D721Med (cell line): ENCODE data around the gene TP73.

ENCODE experiments used
- DNase-seq: peaks from one replicate; pipeline ENCODE4 v3.0.0; 2011; ENCODE audit warnings: low spot score; ENCODE audit not compliant: insufficient read length
- FAIRE-seq: peaks from 2 replicates; lab custom pipeline; 2011; peaks lifted over from hg19 to GRCh38; lab: Jason Lieb, UNC
- CTCF ChIP-seq: IDR thresholded peaks from 2 replicates; pipeline ENCODE4 v1.5.1; 2012; ENCODE audit warnings: mild to moderate bottlenecking, control low read depth; ENCODE audit not compliant: insufficient read depth; ENCODE audit errors: missing control alignments

TP73 gene

GRCh38 chr1:3779912-3780416 lies 127.6 kb downstream of the TP73 start:
- FAIRE-seq (no peak), DNase-seq (no peak)
- no peak for TF ChIP-seq CTCF

- no peak for FAIRE-seq
- no peak for TF ChIP-seq CTCF
- no peak for DNase-seq
These were observed 128.6 kb downstream of the TP73 start for GRCh38 chr1:3780901-3781300.

DNA sequence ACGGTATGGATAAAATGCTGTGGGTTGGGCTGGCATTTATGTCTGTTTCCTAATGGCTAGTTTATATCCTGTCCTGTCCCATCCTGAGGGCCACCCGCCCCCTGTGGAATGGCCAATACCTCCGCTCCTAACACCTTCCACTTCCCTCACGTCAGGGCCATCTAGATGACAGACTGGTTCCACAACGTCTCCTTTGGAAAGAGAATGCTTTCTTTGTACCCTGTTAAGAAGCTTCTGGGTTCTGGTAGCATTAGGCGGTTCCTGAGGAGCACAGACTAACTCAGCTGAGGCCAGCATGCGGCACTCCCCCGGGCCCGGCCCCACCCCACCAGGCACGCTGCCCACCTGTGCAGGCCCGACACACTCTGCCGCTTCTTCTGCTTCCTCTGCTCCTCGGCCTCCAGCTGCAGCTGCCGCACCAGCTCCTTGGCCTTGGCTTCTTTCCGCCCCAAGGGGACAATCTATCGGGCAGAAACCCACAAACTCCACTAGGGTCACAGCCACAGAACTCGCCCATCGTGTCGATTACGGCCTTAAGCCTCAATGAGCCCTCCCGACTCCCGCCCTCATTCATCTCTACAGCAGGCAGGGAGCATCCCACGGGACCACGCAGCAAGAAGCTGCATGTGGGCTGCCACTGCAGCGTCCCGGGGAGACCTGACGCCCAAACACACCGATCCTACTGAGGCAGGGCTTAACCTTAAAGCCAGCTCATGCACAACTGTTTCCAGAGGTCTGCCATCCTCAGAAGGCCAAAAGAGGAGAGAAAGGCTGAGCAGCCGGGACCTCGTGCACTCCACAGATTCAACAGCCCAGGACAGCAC lies 131.5 kb downstream of the TP73 start:
- FAIRE-seq, result no peak
- TF ChIP-seq CTCF, result no peak

DNA sequence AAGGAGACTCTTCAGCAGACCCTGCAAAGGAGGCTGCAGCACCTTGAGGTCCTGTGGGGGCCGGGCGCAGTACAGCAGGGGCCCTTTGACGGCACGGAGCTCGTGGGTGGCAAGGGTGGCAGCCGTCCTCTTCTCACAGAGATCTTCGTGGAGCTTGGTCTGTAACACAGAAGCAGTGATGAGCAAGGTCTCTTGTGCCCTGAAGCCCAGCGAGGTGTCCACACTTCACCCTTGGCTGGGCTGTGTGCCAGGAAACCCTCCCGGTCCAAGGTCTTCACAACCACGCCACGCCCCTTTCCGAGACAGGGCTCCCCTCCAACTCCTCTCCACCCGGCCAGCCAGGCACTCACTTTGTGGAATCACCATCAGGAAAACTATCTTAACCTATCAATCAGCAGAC lies 132.7 kb downstream of the TP73 start:
- TF ChIP-seq CTCF, result no peak
- DNase-seq (no peak), FAIRE-seq (no peak)

More for the DNA sequence above, 131.5 kb downstream of the TP73 start:
- no peak for DNase-seq

DNA sequence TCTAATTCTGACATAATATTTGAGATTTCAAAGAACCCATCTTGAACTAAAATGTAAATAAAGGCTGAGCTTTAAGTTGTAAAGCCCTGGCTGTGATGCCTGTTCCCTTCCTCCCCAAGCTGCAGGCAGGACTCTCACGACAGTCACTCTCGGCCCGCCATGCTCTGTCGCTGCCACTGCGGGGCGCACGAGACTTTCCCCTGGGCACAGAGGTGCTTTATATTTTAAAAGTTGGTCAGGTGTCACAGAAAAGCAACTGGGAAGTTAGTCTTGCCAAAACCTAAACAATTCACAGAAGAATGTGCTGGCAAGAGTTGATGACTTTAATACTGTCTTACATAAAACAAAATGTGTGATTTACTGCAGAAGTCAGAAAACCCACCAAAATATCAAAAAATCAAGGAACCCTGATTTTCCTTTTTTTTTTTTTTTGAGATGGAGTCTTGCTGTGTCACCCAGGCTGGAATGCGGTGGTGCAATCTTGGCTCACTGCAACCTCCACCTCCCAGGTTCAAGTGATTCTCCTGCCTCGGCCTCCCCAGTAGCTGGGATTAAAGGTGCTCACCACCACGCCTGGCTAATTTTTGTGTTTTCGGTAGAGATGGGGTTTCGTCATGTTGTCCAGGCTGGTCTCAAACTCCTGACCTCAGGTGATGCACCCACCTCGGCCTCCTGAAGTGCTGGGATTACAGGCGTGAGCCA lies 133.3 kb downstream of the TP73 start:
- TF ChIP-seq CTCF, result peak; percentile 14
- FAIRE-seq, result no peak
- no peak for DNase-seq
